ENCODE data around the gene IQCE. TPM values are rescaled to one million over a fixed set of nuclear protein-coding genes. Genes with fewer than 3 reads are reported as not detected.

Gene IQCE, protein sequence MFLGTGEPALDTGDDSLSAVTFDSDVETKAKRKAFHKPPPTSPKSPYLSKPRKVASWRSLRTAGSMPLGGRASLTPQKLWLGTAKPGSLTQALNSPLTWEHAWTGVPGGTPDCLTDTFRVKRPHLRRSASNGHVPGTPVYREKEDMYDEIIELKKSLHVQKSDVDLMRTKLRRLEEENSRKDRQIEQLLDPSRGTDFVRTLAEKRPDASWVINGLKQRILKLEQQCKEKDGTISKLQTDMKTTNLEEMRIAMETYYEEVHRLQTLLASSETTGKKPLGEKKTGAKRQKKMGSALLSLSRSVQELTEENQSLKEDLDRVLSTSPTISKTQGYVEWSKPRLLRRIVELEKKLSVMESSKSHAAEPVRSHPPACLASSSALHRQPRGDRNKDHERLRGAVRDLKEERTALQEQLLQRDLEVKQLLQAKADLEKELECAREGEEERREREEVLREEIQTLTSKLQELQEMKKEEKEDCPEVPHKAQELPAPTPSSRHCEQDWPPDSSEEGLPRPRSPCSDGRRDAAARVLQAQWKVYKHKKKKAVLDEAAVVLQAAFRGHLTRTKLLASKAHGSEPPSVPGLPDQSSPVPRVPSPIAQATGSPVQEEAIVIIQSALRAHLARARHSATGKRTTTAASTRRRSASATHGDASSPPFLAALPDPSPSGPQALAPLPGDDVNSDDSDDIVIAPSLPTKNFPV
- 8.7 and 10.3 TPM in 2 replicates for total RNA-seq

DNA sequence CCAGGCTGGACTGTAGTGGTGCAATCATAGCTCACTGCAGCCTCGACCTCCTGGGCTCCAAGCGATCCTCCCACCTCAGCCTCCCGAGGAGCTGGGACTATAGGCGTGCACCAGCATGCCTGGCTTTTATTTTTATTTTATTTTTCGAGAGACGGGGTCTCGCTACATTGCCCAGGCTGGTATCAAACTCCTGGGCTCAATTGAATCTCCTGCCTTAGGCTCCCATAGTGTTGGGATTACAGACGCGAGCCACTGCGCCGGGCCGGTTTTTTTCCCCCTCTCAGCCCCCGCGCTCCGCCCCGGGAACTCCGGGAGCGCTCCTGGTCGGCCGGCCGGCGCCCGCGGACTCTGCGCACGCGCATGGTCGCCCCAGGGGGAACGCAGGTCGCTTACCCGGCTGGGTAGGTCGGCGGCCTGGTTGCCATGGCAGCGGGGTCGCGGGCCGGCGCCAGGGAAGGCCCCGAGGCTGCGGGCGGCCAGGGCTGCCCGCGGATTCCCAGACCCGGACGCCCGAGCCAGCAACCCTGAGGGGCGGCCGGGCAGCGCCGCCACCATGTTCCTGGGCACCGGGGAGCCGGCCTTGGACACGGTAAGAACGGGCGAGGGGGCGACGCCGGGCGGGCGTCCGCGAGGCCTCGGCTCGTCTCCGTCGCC lies at the start of gene IQCE:
Gene IQCE (plus strand): TSS at position 351 of the 654 bp plus-strand sequence. CDS start 203 bp downstream, at position 554.

DNA sequence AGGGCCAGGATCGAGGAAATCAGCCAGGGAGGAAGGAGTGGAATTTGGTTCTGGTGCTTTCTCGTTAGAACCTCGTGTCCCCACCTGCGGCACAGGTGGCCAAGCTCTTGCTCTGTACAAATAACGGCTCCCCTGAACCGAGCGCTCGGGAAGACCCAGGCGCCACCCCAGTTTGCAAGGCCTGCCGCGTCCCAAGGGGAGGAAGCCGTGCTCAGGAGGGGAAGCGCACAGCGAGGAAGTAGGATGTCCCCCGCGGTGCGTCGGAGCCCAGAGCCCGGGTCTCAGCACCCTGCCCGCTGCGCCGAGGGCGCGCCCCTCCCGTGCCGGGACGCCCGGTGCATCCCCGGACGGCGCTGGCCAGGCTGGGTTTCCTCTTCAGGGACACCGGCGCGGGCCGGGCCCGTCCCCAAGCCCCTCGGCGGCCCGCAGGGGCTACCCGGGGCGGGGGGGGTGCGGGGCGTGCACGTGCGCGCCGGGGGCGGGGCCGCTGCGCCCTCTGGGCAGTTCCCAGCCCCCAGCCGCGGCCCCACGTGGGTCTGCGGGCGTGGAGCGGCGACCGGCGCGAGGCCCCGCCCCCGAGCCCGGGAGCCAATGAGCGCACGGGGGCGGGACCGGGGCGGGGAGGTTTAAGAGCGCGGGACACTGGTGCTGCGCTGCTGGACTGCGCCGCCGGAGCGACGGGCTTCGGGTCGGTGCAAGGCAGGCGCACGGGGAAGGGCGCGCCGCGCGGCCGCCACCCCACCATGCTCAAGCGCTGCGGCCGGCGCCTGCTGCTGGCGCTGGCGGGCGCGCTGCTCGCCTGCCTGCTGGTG lies 39.5 kb upstream of the IQCE start, which contains the start of gene LFNG:
Gene LFNG (plus strand): TSS at position 656 of the 812 bp plus-strand sequence. CDS start 88 bp downstream, at position 744.

DNA sequence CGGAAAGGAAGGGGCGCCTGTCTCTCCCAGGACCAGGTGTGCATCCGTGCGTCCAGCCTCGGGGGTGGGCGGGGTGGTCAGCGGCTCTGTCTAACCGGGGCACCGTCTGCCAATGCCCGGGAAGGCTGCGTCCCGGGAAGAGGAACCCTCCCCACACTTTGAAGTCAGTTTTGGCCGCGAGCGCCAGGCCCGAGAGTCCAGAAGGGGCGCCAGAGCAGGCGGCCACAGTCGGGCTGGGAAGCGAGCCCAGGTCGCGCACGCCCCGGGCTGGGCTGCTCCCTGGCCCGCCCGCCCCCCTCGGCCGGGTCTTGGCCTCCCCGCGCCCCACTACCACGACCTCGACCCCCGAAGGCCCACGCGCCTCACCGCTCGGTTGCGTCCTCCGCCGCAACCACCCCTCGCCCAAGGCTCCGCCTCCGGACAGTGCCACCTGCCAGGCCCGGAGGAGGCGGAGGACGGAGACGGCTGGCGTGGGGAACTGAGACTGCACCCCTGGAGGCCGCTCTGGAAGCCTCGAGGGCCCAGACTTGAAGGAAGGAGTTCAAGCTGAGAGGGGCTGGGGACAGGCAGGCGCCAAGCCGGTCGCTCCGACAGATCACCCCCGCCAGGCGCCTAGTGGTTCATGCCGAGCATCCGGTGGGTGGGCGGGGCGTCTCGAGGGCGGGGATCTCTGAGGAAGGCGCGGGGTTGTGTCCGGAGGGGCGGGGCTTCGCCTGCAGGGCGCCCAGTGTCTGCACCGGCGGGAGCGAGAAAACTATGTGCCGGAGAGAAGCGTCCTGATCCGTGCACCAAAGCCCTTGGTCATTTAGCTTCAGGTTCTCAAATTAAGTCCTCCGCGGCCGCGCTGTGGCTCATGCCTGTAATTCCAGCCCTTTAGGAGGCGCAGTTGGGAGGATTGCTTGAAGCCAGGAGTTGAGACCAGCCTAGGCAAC lies 3.4 kb upstream of the IQCE start, which contains the start of gene BRAT1:
Gene BRAT1 (minus strand): TSS at position 404 of the 932 bp plus-strand sequence. CDS start 1,093 bp downstream, outside the sequence.

DNA sequence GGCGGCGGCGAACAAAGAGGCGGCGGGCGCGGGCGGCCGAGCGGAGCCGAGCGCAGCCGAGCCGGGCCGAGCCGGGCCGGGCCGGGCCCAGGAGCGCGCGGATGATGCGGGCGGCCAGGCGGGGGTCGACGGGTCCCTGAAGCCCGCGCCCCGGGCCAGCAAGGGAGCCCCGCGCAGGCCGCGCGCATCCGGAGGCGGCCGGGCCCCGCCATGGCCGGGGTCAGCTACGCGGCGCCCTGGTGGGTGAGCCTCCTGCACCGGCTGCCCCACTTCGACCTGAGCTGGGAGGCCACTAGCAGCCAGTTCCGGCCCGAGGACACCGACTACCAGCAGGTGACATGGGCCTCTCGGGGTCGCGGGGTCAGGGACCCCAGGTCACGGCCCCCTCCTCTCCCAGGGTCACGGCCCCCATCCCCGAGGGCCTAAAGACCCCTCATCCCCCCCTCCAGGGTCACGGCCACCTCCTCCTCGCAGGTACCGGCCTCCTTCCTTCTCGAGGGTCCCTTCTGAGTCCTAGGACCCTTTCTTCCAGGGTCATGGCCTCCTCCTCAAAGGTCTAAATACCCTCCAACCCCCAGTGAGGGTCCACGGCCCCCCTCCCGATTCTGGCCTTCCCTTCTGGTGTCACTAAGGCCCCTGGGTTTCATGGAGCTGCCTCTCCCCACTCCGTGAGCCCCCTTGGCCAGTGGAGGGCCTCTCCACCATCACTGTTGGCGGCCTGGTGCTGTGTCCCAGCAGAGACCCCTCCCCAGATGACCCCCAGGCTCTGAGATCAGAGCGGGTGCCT lies 73.4 kb downstream of the IQCE start, which contains the start of gene TTYH3:
Gene TTYH3 (plus strand): TSS at position 41 of the 787 bp plus-strand sequence. CDS start 170 bp downstream, at position 211.

Other genes starting within 250 kb of the IQCE start
- gene SNX8, start 244.5 kb upstream of the IQCE start, total RNA-seq = 14.3 and 32.2 TPM in 2 replicates
- 129 and 133 TPM in 2 replicates for gene EIF3B, start 204.2 kb upstream of the IQCE start, total RNA-seq
- gene CHST12, start 155.4 kb upstream of the IQCE start, total RNA-seq = 14.7 and 21.4 TPM in 2 replicates
- gene GRIFIN, start 82.6 kb upstream of the IQCE start, total RNA-seq = not detected in 2 replicates
- 2.7 and 3.0 TPM in 2 replicates for gene LFNG, start 39.2 kb upstream of the IQCE start, total RNA-seq
- 37.9 and 43.6 TPM in 2 replicates for gene BRAT1, start 3.5 kb upstream of the IQCE start, total RNA-seq
- 46.9 and 50.0 TPM in 2 replicates for gene TTYH3, start 73.0 kb downstream of the IQCE start, total RNA-seq
- 0.06 TPM in 1 of 2 replicates, not detected in the other for gene AMZ1, start 129.2 kb downstream of the IQCE start, total RNA-seq

Measured in cardiac ventricle fibroblast (primary cell).